A549 treated with AZD9567 at 1 μM for 4 hours (cell line): ENCODE data around the gene TOP1. TPM values are rescaled to one million over a fixed set of nuclear protein-coding genes. Genes with fewer than 3 reads are reported as not detected.

Experiments used
- total RNA-seq: library from RNA; stranded (reverse); fragments of 200-300 nt; extraction: Qiagen RNA extraction; gene quantifications from 5 replicates; pipeline ENCODE4 v1.2.3, GENCODE V29; 2022; ENCODE audit not compliant: insufficient read depth

TOP1 gene
- total RNA-seq, result 139 to 192 TPM (median 174 TPM) in 5 replicates

DNA sequence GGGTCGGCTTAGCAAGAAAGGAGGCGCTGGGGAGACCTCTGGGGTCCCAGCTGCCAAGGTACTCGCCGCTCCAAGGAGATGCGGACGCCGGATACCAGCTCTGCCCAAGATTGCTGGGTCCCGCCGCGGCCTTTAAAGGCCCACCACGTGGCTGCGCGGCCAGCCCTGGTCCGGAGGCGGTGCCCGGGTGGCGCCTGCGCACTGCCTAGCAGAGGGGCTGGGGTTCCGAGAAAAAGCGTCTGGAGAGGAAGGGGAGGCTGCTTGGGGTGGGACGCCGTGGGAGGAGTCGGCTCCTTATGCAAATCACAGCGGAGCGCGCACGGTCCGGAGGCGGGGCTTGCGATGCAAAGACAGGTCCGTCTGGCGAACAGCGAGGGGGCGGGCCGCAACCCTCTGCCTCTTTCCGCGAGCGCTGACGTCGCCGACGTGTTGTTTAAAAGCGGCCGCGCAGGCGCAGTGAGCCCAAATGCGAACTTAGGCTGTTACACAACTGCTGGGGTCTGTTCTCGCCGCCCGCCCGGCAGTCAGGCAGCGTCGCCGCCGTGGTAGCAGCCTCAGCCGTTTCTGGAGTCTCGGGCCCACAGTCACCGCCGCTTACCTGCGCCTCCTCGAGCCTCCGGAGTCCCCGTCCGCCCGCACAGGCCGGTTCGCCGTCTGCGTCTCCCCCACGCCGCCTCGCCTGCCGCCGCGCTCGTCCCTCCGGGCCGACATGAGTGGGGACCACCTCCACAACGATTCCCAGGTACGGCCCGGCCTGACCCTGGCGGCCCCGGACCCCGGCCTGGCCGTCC is at the start of gene TOP1:
TSS of gene TOP1 (plus strand) at position 464 of the 791 bp plus-strand sequence. CDS start at position 710, 246 bp downstream.

DNA sequence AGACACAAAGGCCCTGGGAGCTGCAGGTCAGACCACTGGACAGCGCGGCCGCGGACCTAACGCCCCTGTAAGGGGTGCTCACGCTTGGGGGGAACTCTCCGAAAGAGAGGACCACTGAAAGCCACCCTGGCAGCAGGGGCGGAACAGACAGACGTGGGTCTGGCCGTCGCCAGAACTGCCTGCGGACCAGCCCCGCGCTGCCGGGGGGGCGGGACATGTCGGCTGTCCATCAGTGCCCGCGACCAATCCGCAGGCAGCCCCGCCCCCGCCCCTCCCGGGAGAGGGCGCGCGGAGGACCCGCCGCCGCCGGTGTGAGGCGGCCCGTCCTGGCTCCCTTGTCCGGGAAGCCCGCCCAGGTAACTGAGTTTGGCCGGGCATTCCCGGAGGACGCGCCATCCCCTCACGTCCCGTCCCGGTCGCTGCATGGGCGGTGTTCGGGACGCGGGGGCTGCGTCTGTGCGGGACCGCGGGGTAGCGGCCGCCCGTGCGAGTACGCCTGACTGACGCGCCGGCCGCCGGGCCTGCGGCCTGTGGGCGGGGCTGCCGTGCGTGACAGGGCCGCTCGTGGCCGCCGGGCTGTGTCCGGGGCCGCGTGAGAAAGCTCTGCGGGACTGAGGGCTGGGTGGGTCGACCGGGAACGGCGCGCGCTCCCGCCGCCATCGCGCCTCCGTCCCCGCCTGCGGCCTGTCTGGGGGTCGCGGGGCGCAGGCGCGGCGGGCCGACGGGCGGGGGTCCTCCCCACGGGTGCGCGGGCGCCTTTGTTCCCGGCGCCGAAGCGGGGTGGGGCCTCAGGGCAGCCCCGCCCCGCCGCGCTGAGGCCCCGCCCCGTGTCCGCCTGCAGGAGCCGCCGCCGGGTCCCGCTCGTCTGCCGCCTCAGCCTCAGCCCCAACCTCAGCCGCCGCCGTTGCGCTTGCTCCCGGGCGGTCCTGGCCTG is 108.3 kb downstream of the TOP1 start, which contains the start of gene PLCG1:
TSS of gene PLCG1 (plus strand) at position 864 of the 934 bp plus-strand sequence. CDS start 99 bp downstream, outside the sequence.

Other genes starting within 250 kb of the TOP1 start
- 35.8 to 52.8 TPM (median 44.0 TPM) in 5 replicates for gene PLCG1, start 108.7 kb downstream of the TOP1 start, total RNA-seq